Measurements from ENCODE around the gene CCDC12.

The CCDC12 gene

GRCh38 chr3:46953234-46954010 is 23.1 kb downstream of the CCDC12 start:
- DNase-seq: no peak

- no peak for DNase-seq
Measured at GRCh38 chr3:46952813-46953212, 23.7 kb downstream of the CCDC12 start.

- DNase-seq: no peak
Measured at GRCh38 chr3:46950650-46951241, 25.8 kb downstream of the CCDC12 start.

DNA sequence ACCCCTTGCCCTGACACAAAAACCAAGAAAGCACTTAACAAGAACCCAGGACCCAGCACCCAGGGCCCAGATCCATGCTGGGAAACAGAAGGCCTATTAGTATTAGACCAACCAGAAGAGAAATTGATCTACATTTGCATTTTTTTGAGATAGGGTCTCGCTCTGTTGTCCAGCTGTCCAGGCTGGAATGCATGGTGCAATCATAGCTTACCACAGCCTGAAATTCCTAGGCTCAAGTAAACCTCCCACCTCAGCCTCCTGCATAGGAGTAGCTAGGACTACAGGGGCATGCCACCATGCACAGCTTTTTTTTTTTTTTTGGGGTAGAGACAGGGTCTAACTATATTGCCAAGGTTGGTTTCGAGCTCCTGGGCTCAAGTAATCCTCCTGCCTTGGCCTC is 26.4 kb downstream of the CCDC12 start:
- DNase-seq: no peak

DNA sequence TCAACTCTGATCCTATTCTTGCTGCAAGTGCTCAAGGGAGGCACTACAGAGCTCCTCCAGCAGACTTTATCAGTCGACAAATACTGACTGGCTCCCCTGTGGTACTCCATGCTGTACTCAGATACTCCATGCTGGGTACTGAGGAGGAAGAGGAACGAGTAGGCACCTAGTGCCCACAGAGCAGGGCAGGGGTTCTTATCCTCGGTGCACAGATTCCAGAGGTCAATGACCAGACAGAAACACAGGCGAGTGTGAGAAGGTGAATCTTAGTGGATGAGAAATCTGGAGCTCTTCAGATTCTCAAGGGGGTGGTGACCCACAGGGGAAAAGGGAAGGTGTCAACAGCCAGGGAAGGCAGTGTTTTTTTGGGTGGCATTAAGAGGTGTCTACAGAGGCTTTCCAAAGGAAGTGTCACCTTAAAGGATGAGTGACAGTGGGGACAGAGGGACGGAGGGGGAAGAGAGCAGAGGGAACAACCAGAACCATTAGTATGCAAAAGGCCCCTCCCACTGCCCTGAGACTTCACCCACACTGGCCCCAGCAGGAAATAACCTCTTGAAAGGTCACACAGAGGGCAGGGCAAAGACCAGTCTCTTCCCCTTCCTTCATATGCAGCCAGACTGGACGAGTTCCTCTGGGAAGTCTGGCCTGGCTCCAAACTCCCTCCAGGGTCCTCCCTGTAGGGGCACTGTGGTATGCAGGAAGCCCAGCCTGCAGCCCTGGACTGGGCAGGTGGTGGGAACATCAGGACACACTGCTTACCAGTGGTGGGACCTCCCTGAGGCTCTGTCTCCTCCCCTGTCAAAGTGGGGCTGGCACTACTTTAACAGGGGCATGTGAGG is 27.5 kb downstream of the CCDC12 start:
- no peak for DNase-seq

GRCh38 chr3:46947981-46948791 is 28.4 kb downstream of the CCDC12 start:
- DNase-seq: no peak

DNA sequence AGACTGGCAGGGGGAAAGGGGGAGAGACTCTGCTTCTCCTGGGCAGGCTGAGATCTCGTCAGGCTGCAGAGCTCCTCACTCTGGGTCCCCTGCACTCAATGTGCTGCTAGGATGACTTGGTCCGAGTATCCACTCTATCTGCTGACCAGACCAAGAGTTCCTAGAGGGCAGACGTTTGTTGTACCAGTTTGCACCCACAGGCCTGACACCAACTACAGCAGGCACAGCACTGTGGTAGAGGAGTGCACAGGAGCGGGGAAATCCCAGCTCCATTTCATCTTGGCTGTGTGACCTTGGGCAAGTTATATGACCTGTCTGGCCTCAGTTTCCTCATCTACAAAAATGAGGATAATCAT is 29.0 kb downstream of the CCDC12 start:
- DNase-seq: no peak

DNA sequence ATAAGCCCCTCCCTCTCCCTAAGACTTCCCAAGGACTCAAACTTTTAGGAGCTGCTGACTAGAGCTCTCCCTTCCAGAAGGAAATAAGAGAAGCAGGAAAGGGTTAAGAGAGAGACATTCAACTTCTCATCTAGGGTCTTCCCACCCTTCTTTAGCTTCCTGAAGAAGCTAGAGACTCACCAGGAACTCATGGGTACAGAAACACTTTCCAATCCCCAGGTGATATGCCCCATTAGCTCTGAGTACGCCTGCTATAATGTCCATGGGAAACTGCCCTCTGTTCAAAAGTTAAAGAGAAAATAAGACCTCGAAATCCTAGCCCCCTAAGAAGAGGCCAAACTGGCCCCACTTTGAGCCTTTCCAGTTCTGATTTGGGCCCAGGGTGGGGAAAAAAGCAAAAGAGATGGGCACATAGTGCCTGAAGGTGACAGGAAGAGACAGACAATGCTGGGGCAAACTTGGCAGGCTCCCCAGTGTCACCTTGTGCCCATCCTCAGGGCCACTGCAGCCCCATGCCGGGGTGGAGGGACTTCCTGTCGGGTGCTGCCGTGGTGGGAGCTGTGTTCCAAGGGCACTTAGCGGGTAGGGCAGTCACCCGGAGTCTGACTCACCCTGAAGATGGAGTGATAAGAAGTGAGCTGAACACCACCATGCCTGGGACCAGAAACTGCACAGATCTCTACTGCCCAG is 29.5 kb downstream of the CCDC12 start:
- DNase-seq: no peak

GRCh38 chr3:46946416-46946815 is 30.1 kb downstream of the CCDC12 start:
- DNase-seq: no peak

DNA sequence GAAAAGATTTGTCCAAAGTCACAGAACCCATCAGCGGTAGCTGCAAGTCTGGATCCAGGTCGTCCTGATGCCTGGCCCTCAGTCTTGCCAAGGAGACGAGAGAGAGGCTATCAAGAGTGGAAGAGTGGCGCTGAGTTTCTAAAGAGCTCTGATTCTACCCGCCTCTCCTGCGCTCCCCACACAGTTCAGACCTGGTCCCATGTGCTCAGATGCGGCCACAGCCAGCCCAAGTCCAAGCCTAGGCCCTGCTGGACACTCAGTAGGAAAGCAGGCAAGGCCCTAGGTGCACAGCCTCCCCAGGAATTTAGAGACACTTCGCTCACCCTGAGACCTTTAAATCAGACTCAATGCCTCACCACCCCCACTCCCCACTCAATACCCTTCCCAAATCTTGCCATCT is 32.4 kb downstream of the CCDC12 start:
- DNase-seq: no peak

DNA sequence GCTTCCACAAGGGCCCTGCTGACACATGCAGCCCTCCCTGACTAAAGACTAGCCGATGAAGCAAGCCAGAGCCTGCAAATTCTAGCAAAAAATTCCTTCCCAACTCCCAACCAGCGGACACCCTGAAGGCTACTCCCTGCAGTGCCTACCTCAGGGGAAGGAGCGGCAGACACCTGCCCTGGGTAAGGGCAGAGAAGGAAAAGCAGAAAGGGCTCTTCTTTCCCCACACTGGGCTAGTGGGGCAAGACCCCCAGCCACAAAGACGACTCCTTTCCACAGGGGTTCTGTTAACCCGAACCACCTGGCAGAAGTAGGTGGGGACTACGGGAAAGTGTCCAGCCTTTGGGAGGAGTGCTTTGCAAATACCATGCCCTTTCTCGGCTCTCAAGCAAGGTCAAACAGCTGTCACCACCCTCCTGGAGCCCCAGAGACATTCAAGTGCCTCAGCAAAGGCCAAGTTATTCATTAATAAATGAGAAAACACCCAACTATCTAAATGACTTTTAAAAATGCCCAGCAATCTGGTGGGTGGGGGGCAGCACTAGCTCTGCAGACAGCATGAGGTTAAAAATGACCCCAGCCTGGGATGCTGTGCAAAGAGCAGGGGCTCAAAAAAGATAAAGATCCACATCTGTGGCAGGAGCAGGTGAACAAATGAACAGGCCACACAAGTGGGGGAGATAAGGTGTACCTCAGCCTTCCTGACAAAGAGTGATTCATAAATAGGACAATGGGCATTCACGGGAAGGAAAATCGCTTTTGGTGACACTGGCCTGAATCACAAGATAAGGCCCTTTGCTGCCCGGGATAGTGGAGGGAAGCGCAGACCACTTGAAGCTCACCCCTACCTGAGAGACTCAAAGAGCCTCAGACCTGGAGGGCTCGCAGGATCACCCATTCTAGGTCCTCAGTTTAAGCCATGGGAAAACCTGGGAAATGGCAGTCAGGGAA is 33.0 kb downstream of the CCDC12 start:
- no peak for DNase-seq

DNA sequence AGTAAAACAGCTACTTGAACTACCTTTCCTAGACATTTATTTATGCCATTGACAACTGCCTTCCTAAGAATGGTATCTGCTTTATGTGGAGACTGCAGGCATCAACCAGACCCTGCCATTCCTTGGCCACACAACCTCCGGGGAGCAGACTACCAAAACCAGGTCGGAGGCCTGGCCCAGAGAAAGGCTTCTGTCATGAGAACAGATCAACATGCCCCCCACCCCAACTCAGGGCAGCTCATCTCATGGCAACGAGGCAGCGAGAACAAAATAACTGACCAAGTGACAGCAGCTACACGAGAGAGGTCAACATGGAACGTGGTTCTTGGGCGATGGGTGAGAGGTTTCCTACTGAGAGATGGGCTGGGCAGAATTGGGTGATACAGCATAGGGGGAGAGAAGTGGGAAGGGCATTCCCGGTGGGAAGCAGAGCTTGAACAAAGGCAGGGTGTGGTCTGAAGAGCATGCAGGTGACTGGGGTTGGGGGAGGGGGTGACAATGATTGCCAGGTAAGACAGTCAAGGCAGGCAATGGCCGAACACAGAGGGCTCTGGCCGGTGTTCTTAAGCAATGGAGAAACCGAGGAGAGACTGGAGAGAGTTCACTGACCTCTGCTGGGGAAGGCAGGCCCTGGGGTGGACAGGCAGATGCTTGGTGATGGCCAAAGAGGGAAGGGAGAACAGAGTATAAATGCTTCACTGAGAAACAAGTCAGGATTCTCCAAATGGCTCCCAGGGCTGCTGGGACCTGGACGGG is 33.9 kb downstream of the CCDC12 start:
- DNase-seq: no peak

GRCh38 chr3:46942076-46942475 is 34.5 kb downstream of the CCDC12 start:
- no peak for DNase-seq

DNA sequence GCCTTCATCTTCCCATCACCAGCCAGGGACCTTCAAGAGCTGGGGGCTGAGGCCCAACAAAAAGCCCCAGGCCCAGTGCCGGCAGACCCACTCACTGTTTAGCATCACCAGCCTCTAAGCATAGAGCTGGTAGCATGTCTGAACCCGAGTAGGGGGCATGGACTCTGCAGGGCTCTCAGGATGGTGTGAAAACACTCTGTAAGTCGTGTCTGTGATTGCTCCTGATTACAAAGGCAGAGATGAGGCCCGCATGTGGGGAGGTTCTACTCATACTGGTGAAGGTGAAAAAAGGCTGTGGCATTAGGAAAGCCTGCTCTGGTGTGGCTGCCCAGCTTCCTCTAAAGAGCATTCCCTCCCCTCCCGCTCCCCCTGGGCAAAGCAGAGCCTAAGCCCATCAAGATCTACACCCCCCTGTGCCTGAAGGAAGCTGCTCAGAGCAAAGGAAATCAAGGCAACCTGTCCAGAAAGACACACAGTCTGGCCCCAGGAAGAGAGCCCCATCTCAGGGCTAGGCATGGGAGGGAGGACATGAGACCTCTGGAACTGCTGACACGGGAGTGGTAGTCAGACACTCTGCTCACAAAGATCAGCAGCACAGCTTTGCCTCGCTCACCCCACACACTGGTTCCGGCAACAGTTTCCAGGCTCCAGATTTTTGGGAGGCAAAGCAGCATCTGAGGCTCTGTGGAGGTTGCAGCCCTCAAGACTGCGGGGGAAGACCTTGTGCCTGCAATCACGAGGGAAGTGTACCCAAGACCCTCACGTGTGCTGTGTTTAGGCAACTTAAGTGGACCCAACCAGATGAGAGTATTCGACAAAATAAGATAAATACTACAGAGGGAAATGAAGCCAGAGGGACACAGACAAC is 36.7 kb downstream of the CCDC12 start:
- no peak for DNase-seq

DNA sequence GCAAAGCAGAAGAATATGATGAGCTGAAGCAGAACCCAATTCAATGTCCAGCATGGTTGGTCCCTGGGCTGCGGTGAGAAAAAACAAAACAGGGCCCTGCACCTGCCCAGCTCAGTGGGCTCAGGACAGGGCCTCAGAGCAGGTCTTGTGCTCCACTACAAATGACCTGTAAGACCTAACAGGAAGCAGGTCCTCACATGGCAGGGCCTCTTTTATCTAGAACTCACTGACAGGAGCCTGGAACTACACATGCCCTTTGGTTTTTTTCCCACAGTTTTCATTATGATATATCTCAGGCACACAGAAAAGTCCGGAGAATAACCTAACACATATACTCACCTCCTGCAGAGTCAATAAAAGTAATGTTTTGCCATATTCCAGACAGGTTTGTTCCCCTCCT is 38.4 kb downstream of the CCDC12 start:
- DNase-seq: no peak

DNA sequence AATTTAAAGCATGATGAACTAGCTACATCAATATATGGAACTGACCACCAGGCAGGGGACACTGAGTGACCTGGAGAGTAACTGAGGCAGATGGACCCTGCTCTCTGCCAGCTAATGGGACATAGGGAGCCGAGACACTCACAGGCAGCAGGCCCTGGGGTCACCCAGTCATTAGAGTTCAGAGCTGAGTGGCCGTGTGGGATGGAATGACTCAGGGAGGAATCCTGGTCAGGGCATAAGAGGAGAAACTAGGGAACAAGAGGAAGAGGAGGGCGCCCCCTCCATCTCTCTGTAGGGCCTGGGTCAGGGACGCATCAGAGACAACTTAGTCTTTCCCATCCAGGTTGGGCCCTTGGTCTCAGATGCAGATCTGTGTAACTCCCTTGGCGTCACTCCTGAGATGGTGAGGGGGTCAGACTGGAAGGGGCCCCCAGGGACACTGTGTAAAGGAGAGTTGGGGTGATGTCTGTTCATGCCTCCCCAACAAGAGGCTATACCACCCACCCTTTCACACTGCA is 39.8 kb downstream of the CCDC12 start:
- no peak for DNase-seq

DNA sequence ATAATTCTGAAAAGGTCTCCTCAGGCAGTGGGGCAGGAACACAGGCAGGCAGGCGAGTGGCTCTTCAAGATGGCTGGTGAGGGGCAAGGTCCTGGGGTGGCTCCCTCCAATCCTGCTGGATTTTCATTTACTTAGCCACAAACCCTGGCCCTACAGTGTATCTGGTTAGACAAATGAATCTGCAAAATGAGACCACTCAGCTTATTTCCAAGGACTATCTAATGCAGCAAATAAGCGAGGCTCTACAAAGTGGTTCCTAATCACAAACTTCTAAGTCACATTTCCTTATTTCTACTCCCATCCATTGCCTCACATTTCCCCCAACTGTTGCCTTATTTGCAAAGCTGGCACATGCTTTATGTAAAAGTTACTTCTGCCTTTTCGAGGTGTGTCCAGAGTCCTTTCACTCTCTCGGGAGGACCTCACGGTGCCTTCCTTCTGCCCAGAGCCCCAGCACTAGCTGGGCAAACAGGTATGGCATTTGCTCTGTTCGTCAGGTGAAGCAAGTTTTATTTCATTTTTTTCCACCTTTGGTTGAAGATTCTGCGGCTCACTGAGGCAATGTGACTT is 40.5 kb downstream of the CCDC12 start:
- no peak for DNase-seq

DNA sequence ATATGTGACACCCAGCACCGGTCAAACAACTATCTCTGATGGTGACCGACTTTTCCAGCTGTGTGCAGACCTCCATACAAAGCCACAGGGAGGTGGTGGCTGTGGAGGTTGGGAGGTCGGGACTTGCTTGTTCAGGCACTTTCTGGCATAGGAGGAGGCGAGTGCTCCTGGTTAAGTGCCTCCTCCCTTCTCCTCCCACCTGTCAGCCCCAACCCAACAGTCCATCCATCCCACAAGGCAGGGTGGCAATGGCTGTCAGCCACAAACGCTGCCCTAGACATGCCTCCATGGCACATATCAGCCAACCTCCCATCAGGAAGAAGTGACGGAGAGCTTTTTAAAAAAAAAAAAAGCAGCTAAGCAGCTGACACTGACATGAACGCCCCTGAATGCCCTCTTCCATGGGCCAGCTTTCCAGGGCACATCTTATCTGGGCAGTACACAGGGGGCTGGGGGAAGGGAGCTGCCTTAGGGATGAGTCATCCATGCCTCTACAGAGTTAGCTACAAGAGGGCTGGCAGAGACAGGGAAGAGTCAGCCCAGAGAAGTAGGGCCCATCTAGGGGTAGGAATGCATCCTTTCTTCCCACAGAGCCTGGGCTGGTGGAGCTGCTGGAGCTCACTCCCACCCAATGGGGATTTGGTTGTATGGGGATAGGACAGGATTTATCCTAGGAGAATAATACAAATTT is 41.2 kb downstream of the CCDC12 start:
- DNase-seq: no peak

Data from cortex of kidney (tissue), 1 donor.